Smooth muscle cell (in vitro differentiated cells): ENCODE results near the gene SLC11A2. TPM values are rescaled to one million over a fixed set of nuclear protein-coding genes. Genes with fewer than 3 reads are reported as not detected.
"Not testable (repeated sequence)": the region's sequence is repeated elsewhere in the genome, so short reads cannot be mapped to it uniquely, and the experiment has no call there.

Source experiments
- DNase-seq: peaks from one replicate; lab custom pipeline; 2025; ENCODE audit not compliant: unreplicated experiment; lab: John Stamatoyannopoulos, UW
- H2AFZ ChIP-seq: fragments of 200-600 bp; sonication (generic); 2 replicates; pipeline ENCODE4 v1.6.0; 2016; ENCODE audit warnings: antibody characterized with exemption, low read depth, mild to moderate bottlenecking
- H3F3A ChIP-seq: fragments of 200-600 bp; sonication (generic); 2 replicates; pipeline ENCODE4 v1.6.0; 2017; ENCODE audit warnings: antibody characterized with exemption, low read depth
- H3K27ac ChIP-seq: fragments of 200-600 bp; sonication (generic); 2 replicates; pipeline ENCODE4 v1.5.1; 2016; ENCODE audit warnings: low read depth, mild to moderate bottlenecking
- H3K27me3 ChIP-seq: fragments of 200-600 bp; sonication (generic); 2 replicates; pipeline ENCODE4 v1.6.1; 2016; ENCODE audit warnings: low read depth, mild to moderate bottlenecking
- H3K36me3 ChIP-seq: fragments of 200-600 bp; sonication (generic); 2 replicates; pipeline ENCODE4 v1.5.1; 2016; ENCODE audit warnings: low read depth
- H3K4me1 ChIP-seq: fragments of 200-600 bp; sonication (generic); 2 replicates; pipeline ENCODE4 v1.5.1; 2016; ENCODE audit warnings: low read depth
- H3K4me2 ChIP-seq: fragments of 200-600 bp; sonication (generic); 2 replicates; pipeline ENCODE4 v1.6.0; 2016; ENCODE audit warnings: mild to moderate bottlenecking
- H3K4me3 ChIP-seq: fragments of 200-600 bp; sonication (generic); 2 replicates; pipeline ENCODE4 v1.5.1; 2016; ENCODE audit warnings: mild to moderate bottlenecking
- H3K79me2 ChIP-seq: fragments of 200-600 bp; sonication (generic); 2 replicates; pipeline ENCODE4 v1.6.0; 2016; ENCODE audit warnings: low read depth, mild to moderate bottlenecking
- H3K9ac ChIP-seq: fragments of 200-600 bp; sonication (generic); 2 replicates; pipeline ENCODE4 v1.6.0; 2016; ENCODE audit warnings: low read depth
- H3K9me3 ChIP-seq: fragments of 200-600 bp; sonication (generic); replicated peaks from 2 replicates; pipeline ENCODE4 v1.5.1; 2016; ENCODE audit warnings: low read depth
- H4K20me1 ChIP-seq: fragments of 200-600 bp; sonication (generic); 2 replicates; pipeline ENCODE4 v1.6.0; 2016; ENCODE audit warnings: low read depth
- CTCF ChIP-seq: fragments of 200-600 bp; sonication (generic); IDR thresholded peaks from 2 replicates; pipeline ENCODE4 v1.5.1; 2017; ENCODE audit warnings: borderline replicate concordance, mild to moderate bottlenecking, antibody characterized with exemption; ENCODE audit not compliant: insufficient read depth, poor library complexity, severe bottlenecking
- WGBS: methylation state at CpG from one replicate; pipeline ENCODE4 v1.1.7; 2016; ENCODE audit warnings: low lambda C conversion rate; 5-methylcytosine and 5-hydroxymethylcytosine counted together
- polyA plus RNA-seq: library from polyadenylated mRNA; unstranded; fragments of >200 nt; fragmentation: Nextera tagmentation; extraction: Ambion mirVana; gene quantifications from 2 replicates; pipeline ENCODE4 v1.2.1, GENCODE V29; 2016
- total RNA-seq: library from RNA; depleted of rRNA; stranded (reverse); fragments of >200 nt; gene quantifications from 2 replicates; pipeline ENCODE4 v1.2.3, GENCODE V29; 2014

The SLC11A2 gene
- total and polyA plus RNA-seq, 2 experiments from 2014 or later = 26.5 to 31.3 TPM

- H3K27me3 ChIP-seq = no peaks in the 10 kb centered on the region
These were observed 5.6 kb downstream of the SLC11A2 start for GRCh38 chr12:51020448-51021182.

GRCh38 chr12:51019927-51020326 lies 6.3 kb downstream of the SLC11A2 start:
- TF ChIP-seq CTCF = no peak
- H3K4me3 ChIP-seq = no peak overlapping the region
- peaks cover 93% of the 10 kb centered on the region for H3K79me2 ChIP-seq
- WGBS = 84% methylated on average over 2 of the region's 2 CpGs
- H4K20me1 ChIP-seq = peaks cover 66% of the 10 kb centered on the region
- no peaks in the 10 kb centered on the region for H3K27me3 ChIP-seq
- H3K9me3 ChIP-seq = no peaks in the 10 kb centered on the region
- no peak for DNase-seq
- H3K4me1 ChIP-seq = peaks cover 13% of the 10 kb centered on the region
- peaks cover 9% of the 10 kb centered on the region for H3F3A ChIP-seq
- H3K27ac ChIP-seq = no peak overlapping the region
- no peaks in the 10 kb centered on the region for H3K36me3 ChIP-seq
- H2AFZ ChIP-seq = no peak overlapping the region
- H3K4me2 ChIP-seq = no peak overlapping the region
- no peak overlapping the region for H3K9ac ChIP-seq

More at GRCh38 chr12:51020448-51021182, 5.6 kb downstream of the SLC11A2 start:
- WGBS = 85% methylated on average over 7 of the region's 7 CpGs
- no peak overlapping the region for H3K9ac ChIP-seq
- TF ChIP-seq CTCF = no peak
- peaks cover 19% of the 10 kb centered on the region for H3K4me1 ChIP-seq
- H2AFZ ChIP-seq = no peak overlapping the region
- peaks cover 9% of the 10 kb centered on the region for H3F3A ChIP-seq
- H3K4me2 ChIP-seq = no peak overlapping the region
- no peak overlapping the region for H3K4me3 ChIP-seq
- no peaks in the 10 kb centered on the region for H3K36me3 ChIP-seq
- no peak overlapping the region for H3K27ac ChIP-seq
- peaks cover 93% of the 10 kb centered on the region for H3K79me2 ChIP-seq
- no peak for DNase-seq
- H3K9me3 ChIP-seq = no peaks in the 10 kb centered on the region
- H4K20me1 ChIP-seq = peaks cover 63% of the 10 kb centered on the region

GRCh38 chr12:51018956-51019355 lies 7.2 kb downstream of the SLC11A2 start:
- Histone ChIP-seq H3K9me3 (no peaks in the 10 kb centered on the region), H3K4me1 (peaks cover 5% of the 10 kb centered on the region), H3K4me3 (no peak overlapping the region), H3K27me3 (no peaks in the 10 kb centered on the region), H3K27ac (no peak overlapping the region), H3K36me3 (no peaks in the 10 kb centered on the region), H3K4me2 (no peak overlapping the region), H4K20me1 (peaks cover 73% of the 10 kb centered on the region), H3F3A (peaks cover 5% of the 10 kb centered on the region), H3K9ac (no peak overlapping the region), H2AFZ (no peak overlapping the region), H3K79me2 (peaks cover 97% of the 10 kb centered on the region)
- no peak for TF ChIP-seq CTCF
- 100% methylated on average over 2 of the region's 2 CpGs for WGBS
- no peak for DNase-seq

DNA sequence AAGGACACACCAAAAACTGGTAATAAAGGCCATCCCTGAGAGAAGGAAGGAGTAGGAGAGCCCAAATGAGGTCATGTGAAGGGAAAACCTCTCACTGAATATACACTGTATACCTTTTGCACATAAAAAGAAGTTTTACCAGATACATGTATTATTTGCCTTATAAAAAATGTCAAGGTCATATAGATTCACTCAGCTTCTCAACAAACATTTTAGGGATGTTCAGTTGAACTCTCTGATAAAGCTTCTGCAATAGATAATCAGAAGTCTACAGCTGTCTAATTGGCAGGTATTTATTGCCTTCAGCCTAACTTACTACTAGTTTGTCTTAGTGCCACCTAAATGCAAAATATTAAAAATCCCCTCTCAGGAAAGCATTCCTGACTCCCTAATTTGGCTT lies 8.7 kb downstream of the SLC11A2 start:
- no peak for TF ChIP-seq CTCF
- Histone ChIP-seq H3F3A (no peaks in the 10 kb centered on the region), H3K36me3 (no peaks in the 10 kb centered on the region), H3K79me2 (peaks cover 97% of the 10 kb centered on the region), H3K4me2 (no peak overlapping the region), H3K27ac (no peak overlapping the region), H3K4me3 (no peak overlapping the region), H3K4me1 (peaks cover 6% of the 10 kb centered on the region), H3K9me3 (no peaks in the 10 kb centered on the region), H2AFZ (no peak overlapping the region), H3K27me3 (no peaks in the 10 kb centered on the region), H3K9ac (no peak overlapping the region), H4K20me1 (peaks cover 84% of the 10 kb centered on the region)
- DNase-seq = no peak

GRCh38 chr12:51014467-51014866 lies 11.7 kb downstream of the SLC11A2 start:
- H3K4me3 ChIP-seq, H3K36me3 ChIP-seq, H2AFZ ChIP-seq, DNase-seq, H3K9me3 ChIP-seq, H3F3A ChIP-seq, H3K27ac ChIP-seq, H3K9ac ChIP-seq, H3K4me2 ChIP-seq, H3K27me3 ChIP-seq: not testable (repeated sequence)
- Histone ChIP-seq H4K20me1 (peaks cover 89% of the 10 kb centered on the region), H3K4me1 (peaks cover 15% of the 10 kb centered on the region), H3K79me2 (peaks cover 90% of the 10 kb centered on the region)
- WGBS = 92% methylated on average over 9 of the region's 9 CpGs
